Psoas muscle (tissue), 8 donors: ENCODE results near the gene RNF220. TPM values are rescaled to one million over a fixed set of nuclear protein-coding genes. Genes with fewer than 3 reads are reported as not detected.
"Not testable (repeated sequence)": the region's sequence is repeated elsewhere in the genome, so short reads cannot be mapped to it uniquely, and the experiment has no call there.

ENCODE experiments used
- ATAC-seq, 4 donors: fragments of 200-7000 bp; cut with Tn5 transposase; one replicate each; pipeline ENCODE4 v1.9.1; 2020; ENCODE audit warnings: moderate library complexity in 3 of 4, mild to moderate bottlenecking in 2 of 4
- DNase-seq, 2 donors: peaks; one replicate each; pipeline ENCODE4 v3.0.0-alpha.2; 2020
- H3K27ac ChIP-seq: fragments of 200-600 bp; one replicate; pipeline ENCODE4 v1.8.0; 2022
- H3K27me3 ChIP-seq, 3 donors: fragments of 200-600 bp in 1 of 3; one replicate each; pipeline versions ENCODE4 v1.6.1 to v1.8.0; 2013 to 2022; ENCODE audit warnings: low read length in 2 of 3, mild to moderate bottlenecking in 2 of 3, moderate library complexity in 1 of 3; ENCODE audit not compliant: insufficient read depth in 3 of 3
- H3K36me3 ChIP-seq, 2 donors: fragments of 200-600 bp in 1 of 2; one replicate each; pipeline versions ENCODE4 v1.6.1 to v1.8.0; 2013 to 2022; ENCODE audit warnings: low read depth in 1 of 2, mild to moderate bottlenecking in 1 of 2, moderate library complexity in 1 of 2; ENCODE audit not compliant: insufficient read depth in 1 of 2
- H3K4me1 ChIP-seq: fragments of 200-600 bp; one replicate; pipeline ENCODE4 v1.8.0; 2022
- H3K4me3 ChIP-seq: fragments of 200-600 bp; one replicate; pipeline ENCODE4 v1.8.0; 2022; ENCODE audit warnings: mild to moderate bottlenecking
- H3K9me3 ChIP-seq: fragments of 200-600 bp; one replicate; pipeline ENCODE4 v1.8.0; 2022
- WGBS, 3 donors: extraction: QIAGEN DNeasy Blood & Tissue Kit; methylation state at CpG; one replicate each; pipeline versions ENCODE4 v1.1.6 to v1.1.7; 2013; 5-methylcytosine and 5-hydroxymethylcytosine counted together
- intact Hi-C, 2 donors: fragments of 100-400 bp; cut with DNase I; formaldehyde crosslinking; loops; one replicate each; pipeline versions ENCODE4 v1.11.0 to v1.14.2; 2022
- polyA plus RNA-seq, 3 donors: library from polyadenylated mRNA; stranded (reverse); fragments of 200-250 nt; gene quantifications; one replicate each; pipeline ENCODE4 v1.2.3, GENCODE V29; 2013
- total RNA-seq, 4 donors: library from RNA; stranded (reverse); fragmentation: NEBNext Ultra II Directional in 2 of 4; extraction: Animal tissue kit (Norgen Biotek cat#: 25700) in 2 of 4; gene quantifications; one replicate each; pipeline versions ENCODE4 v1.2.1 to v1.2.4, GENCODE V29; 2021 to 2023
- TF ChIP-seq, protein P1 (sequence below): fragments of 200-600 bp; IDR thresholded peaks from one replicate; pipeline ENCODE4 v1.8.0; 2022; ENCODE audit warnings: antibody characterized with exemption
- donor health status: healthy with polysubstance abuse.
- donor health status: DM: no; HTN: no; CAD: no; lungs with moderate emphysema.
- donor health status: Bipolar disorder and iron deficiency.
- donor health status: healthy.
- donor health status: DM: yes; HTN: yes; CAD: no.
- donor health status: DM: no; HTN: no; CAD: no.
- donor health status: DM: no; HTN: no; CAD: no.
- donor health status: DM: yes; HTN: yes; CAD: no.

RNF220 gene
- total and polyA plus RNA-seq, 7 donors: 61.1 to 133 (median 75.5) TPM

GRCh38 chr1:44559330-44559729 lies 154.3 kb downstream of the RNF220 start:
- no peak for ATAC-seq

GRCh38 chr1:44559913-44560312 lies 154.9 kb downstream of the RNF220 start:
- intact Hi-C loops: no loop called here
- no peak overlapping the region for H3K27ac ChIP-seq
- no peaks in the 10 kb centered on the region for H3K9me3 ChIP-seq
- WGBS, 3 donors: 73% methylated on average over 6 of the region's 6 CpGs
- no peak overlapping the region for H3K4me3 ChIP-seq
- ATAC-seq: no peak
- H3K36me3 ChIP-seq: no peaks in the 10 kb centered on the region
- H3K27me3 ChIP-seq: peaks cover 0 to 11% (median 7%) of the 10 kb centered on the region in 3 donors
- H3K4me1 ChIP-seq: no peaks in the 10 kb centered on the region
- TF ChIP-seq, protein P1, sequence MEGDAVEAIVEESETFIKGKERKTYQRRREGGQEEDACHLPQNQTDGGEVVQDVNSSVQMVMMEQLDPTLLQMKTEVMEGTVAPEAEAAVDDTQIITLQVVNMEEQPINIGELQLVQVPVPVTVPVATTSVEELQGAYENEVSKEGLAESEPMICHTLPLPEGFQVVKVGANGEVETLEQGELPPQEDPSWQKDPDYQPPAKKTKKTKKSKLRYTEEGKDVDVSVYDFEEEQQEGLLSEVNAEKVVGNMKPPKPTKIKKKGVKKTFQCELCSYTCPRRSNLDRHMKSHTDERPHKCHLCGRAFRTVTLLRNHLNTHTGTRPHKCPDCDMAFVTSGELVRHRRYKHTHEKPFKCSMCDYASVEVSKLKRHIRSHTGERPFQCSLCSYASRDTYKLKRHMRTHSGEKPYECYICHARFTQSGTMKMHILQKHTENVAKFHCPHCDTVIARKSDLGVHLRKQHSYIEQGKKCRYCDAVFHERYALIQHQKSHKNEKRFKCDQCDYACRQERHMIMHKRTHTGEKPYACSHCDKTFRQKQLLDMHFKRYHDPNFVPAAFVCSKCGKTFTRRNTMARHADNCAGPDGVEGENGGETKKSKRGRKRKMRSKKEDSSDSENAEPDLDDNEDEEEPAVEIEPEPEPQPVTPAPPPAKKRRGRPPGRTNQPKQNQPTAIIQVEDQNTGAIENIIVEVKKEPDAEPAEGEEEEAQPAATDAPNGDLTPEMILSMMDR: no peak
- no peak for DNase-seq

More at GRCh38 chr1:44559330-44559729, 154.3 kb downstream of the RNF220 start:
- 62 to 73% (median 68%) methylated on average over 13 of the region's 13 CpGs for WGBS, 3 donors
- Histone ChIP-seq H3K4me3 (no peak overlapping the region), H3K36me3 (no peaks in the 10 kb centered on the region), H3K27ac (no peak overlapping the region), H3K9me3 (no peaks in the 10 kb centered on the region), H3K4me1 (no peaks in the 10 kb centered on the region), H3K27me3 (peaks cover 0 to 11% (median 7%) of the 10 kb centered on the region in 3 donors)
- intact Hi-C loops: no loop called here
- TF ChIP-seq, protein P1: no peak
- no peak for DNase-seq

DNA sequence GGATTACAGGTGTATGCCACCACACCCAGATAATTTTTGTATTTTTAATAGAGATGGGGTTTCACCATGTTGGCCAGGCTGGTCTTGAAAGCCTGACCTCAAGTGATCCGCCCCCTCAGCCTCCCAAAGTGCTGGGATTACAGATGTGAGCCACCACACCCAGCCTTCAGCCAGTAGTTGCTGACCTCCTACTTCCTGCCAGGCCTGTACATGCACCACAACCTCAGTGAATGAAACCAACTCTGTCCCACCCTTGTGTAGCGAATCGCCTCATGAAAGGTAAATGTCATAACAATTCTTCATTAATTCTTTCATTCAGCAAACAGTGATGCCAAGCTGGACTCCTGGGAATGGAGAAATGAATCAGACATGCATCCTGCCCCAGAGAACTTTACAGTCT lies 155.6 kb downstream of the RNF220 start:
- intact Hi-C loops, H3K27ac ChIP-seq, DNase-seq, ATAC-seq, H3K4me3 ChIP-seq, H3K4me1 ChIP-seq, H3K36me3 ChIP-seq, H3K9me3 ChIP-seq: not testable (repeated sequence)
- 90 to 93% (median 93%) methylated on average over 3 of the region's 3 CpGs for WGBS, 3 donors
- H3K27me3 ChIP-seq: peaks cover 0 to 14% (median 7%) of the 10 kb centered on the region in 3 donors

GRCh38 chr1:44565259-44565750 lies 160.2 kb downstream of the RNF220 start:
- intact Hi-C loops: no loop called here
- TF ChIP-seq, protein P1: no peak

GRCh38 chr1:44565833-44566232 lies 160.8 kb downstream of the RNF220 start:
- 77 to 83% (median 82%) methylated on average over 6 of the region's 6 CpGs for WGBS, 3 donors
- no peak overlapping the region for H3K27ac ChIP-seq
- intact Hi-C loops: no loop called here
- H3K4me3 ChIP-seq: no peak overlapping the region
- no peaks in the 10 kb centered on the region for H3K9me3 ChIP-seq
- no peaks in the 10 kb centered on the region for H3K4me1 ChIP-seq
- TF ChIP-seq, protein P1: no peak
- H3K27me3 ChIP-seq: peaks cover 0 to 14% (median 2%) of the 10 kb centered on the region in 3 donors
- no peak for ATAC-seq
- no peaks in the 10 kb centered on the region for H3K36me3 ChIP-seq
- no peak for DNase-seq

More at GRCh38 chr1:44565259-44565750, 160.2 kb downstream of the RNF220 start:
- ATAC-seq: no peak
- H3K4me3 ChIP-seq: no peak overlapping the region
- DNase-seq: no peak
- H3K4me1 ChIP-seq: no peaks in the 10 kb centered on the region
- H3K27me3 ChIP-seq: peaks cover 0 to 14% (median 3%) of the 10 kb centered on the region in 3 donors
- H3K9me3 ChIP-seq: no peaks in the 10 kb centered on the region
- no peaks in the 10 kb centered on the region for H3K36me3 ChIP-seq
- WGBS, 3 donors: 50 to 70% (median 55%) methylated on average over 5 of the region's 5 CpGs
- no peak overlapping the region for H3K27ac ChIP-seq
